Astrocyte (in vitro differentiated cells and primary cell): ENCODE measurements around the gene DGCR2. TPM values are rescaled to one million over a fixed set of nuclear protein-coding genes. Genes with fewer than 3 reads are reported as not detected.
"Not testable (repeated sequence)": the region's sequence is repeated elsewhere in the genome, so short reads cannot be mapped to it uniquely, and the experiment has no call there.

Source experiments
- DNase-seq: peaks from one replicate; pipeline ENCODE4 v3.0.0-alpha.2; 2010; ENCODE audit warnings: low read depth
- FAIRE-seq: peaks from 2 replicates; lab custom pipeline; 2011; peaks lifted over from hg19 to GRCh38; lab: Jason Lieb, UNC
- H2AFZ ChIP-seq: 2 replicates; pipeline ENCODE4 v1.6.0; 2012; ENCODE audit warnings: low read depth, low read length, inconsistent platforms
- H3K27ac ChIP-seq: 2 replicates; pipeline ENCODE4 v1.5.1; 2011; ENCODE audit warnings: low read depth, low read length, inconsistent platforms
- H3K27me3 ChIP-seq: 2 replicates; pipeline ENCODE4 v1.6.0; 2011; ENCODE audit warnings: low read length, inconsistent platforms; ENCODE audit not compliant: insufficient read depth
- H3K36me3 ChIP-seq: 2 replicates; pipeline ENCODE4 v1.5.1; 2011; ENCODE audit warnings: low read length, inconsistent platforms; ENCODE audit not compliant: insufficient read depth
- H3K4me1 ChIP-seq: 2 replicates; pipeline ENCODE4 v1.5.1; 2011; ENCODE audit warnings: low read length, inconsistent platforms; ENCODE audit not compliant: insufficient read depth
- H3K4me2 ChIP-seq: 2 replicates; pipeline ENCODE4 v1.6.0; 2012; ENCODE audit warnings: low read length, inconsistent platforms
- H3K4me3 ChIP-seq: 2 replicates; pipeline ENCODE4 v1.5.1; 2011; ENCODE audit warnings: low read depth, mild to moderate bottlenecking, low read length, inconsistent platforms; ENCODE audit not compliant: insufficient read depth
- H3K79me2 ChIP-seq: 2 replicates; pipeline ENCODE4 v1.6.0; 2012; ENCODE audit warnings: mild to moderate bottlenecking, low read length, inconsistent platforms; ENCODE audit not compliant: insufficient read depth
- H3K9ac ChIP-seq: 2 replicates; pipeline ENCODE4 v1.6.0; 2012; ENCODE audit warnings: mild to moderate bottlenecking, low read length, inconsistent platforms
- H3K9me3 ChIP-seq: 2 replicates; pipeline ENCODE4 v1.5.1; 2012; ENCODE audit warnings: low read depth, mild to moderate bottlenecking, low read length, inconsistent platforms; ENCODE audit not compliant: insufficient read depth
- H4K20me1 ChIP-seq: 2 replicates; pipeline ENCODE4 v1.6.0; 2012; ENCODE audit warnings: low read length, inconsistent platforms; ENCODE audit not compliant: insufficient read depth
- H3K27ac Mint-ChIP-seq: one replicate; pipeline ENCODE4 v1.8.0; 2021; ENCODE audit warnings: mild to moderate bottlenecking, mixed read lengths; ENCODE audit not compliant: unreplicated experiment
- H3K27me3 Mint-ChIP-seq: one replicate; pipeline ENCODE4 v1.8.0; 2021; ENCODE audit warnings: low read depth, mixed read lengths; ENCODE audit not compliant: unreplicated experiment
- H3K36me3 Mint-ChIP-seq: one replicate; pipeline ENCODE4 v1.8.0; 2021; ENCODE audit warnings: low read depth, mixed read lengths; ENCODE audit not compliant: unreplicated experiment
- H3K4me1 Mint-ChIP-seq: one replicate; pipeline ENCODE4 v1.8.0; 2021; ENCODE audit warnings: low read depth, mixed read lengths; ENCODE audit not compliant: unreplicated experiment
- H3K4me3 Mint-ChIP-seq: one replicate; pipeline ENCODE4 v1.8.0; 2021; ENCODE audit warnings: mild to moderate bottlenecking, moderate library complexity, mixed read lengths; ENCODE audit not compliant: unreplicated experiment
- H3K9me3 Mint-ChIP-seq: one replicate; pipeline ENCODE4 v1.8.0; 2021; ENCODE audit warnings: mild to moderate bottlenecking, mixed read lengths; ENCODE audit not compliant: unreplicated experiment
- EZH2 ChIP-seq: IDR thresholded peaks from 2 replicates; pipeline ENCODE4 v1.6.1; 2012; ENCODE audit warnings: mild to moderate bottlenecking, low read length, inconsistent platforms; ENCODE audit not compliant: insufficient read depth
- total RNA-seq: library from RNA; stranded (reverse); gene quantifications from 2 replicates; pipeline ENCODE4 v1.2.1, GENCODE V29; 2021
- TF ChIP-seq, protein P1 (sequence below): IDR thresholded peaks from 2 replicates; pipeline ENCODE4 v1.5.1; 2011; ENCODE audit warnings: low read depth, mild to moderate bottlenecking, inconsistent platforms, low read length, moderate library complexity; ENCODE audit not compliant: insufficient read depth

DGCR2 gene
- total RNA-seq, 1 donor from 2014 or later, result 49.4 TPM

DNA sequence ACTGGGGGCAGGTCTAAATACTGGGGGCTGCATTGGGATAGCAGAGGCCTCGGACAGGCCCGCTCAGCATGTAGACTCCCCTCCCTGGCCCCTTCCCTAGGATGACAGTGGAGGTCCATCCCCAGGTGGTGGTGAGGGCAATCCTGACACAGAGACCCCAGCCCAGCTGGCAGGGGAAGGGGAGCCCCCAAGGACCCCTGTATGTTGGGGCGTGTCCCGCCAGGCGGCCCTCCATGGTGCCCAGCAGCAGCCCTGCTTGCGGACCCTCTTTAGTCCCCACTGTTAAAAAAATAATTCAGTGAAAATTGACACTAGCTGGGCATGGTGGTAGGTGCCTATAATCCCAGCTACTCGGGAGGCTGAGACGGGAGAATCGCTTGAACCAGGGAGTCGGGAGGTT is 98.3 kb downstream of the DGCR2 start:
- H3K9ac ChIP-seq, FAIRE-seq, H3K27me3 ChIP-seq, H3K4me2 ChIP-seq, H3K4me1 Mint-ChIP-seq, H3K4me3 Mint-ChIP-seq, H3K9me3 Mint-ChIP-seq, H3K9me3 ChIP-seq, H3K4me3 ChIP-seq, H2AFZ ChIP-seq, H3K27ac Mint-ChIP-seq, H3K4me1 ChIP-seq, H3K27ac ChIP-seq, H4K20me1 ChIP-seq, H3K79me2 ChIP-seq, H3K36me3 ChIP-seq, H3K36me3 Mint-ChIP-seq, DNase-seq: not testable (repeated sequence)
- H3K27me3 Mint-ChIP-seq, result peaks cover 29% of the 10 kb centered on the region

GRCh38 chr22:19022755-19023154 is 99.5 kb downstream of the DGCR2 start:
- no peak overlapping the region for H3K9ac ChIP-seq
- no peaks in the 10 kb centered on the region for H4K20me1 ChIP-seq
- DNase-seq, result no peak
- H3K79me2 ChIP-seq, result no peaks in the 10 kb centered on the region
- H3K9me3 ChIP-seq, result no peaks in the 10 kb centered on the region
- peaks cover 33% of the 10 kb centered on the region for H3K27me3 Mint-ChIP-seq
- H3K9me3 Mint-ChIP-seq, result no peaks in the 10 kb centered on the region
- no peak overlapping the region for H3K27ac ChIP-seq
- peaks cover 7% of the 10 kb centered on the region for H3K27me3 ChIP-seq
- H3K4me1 Mint-ChIP-seq, result peaks cover 5% of the 10 kb centered on the region
- H3K4me3 Mint-ChIP-seq, result no peak overlapping the region
- no peak overlapping the region for H2AFZ ChIP-seq
- no peak overlapping the region for H3K4me3 ChIP-seq
- H3K27ac Mint-ChIP-seq, result no peak overlapping the region
- no peak overlapping the region for H3K4me2 ChIP-seq
- FAIRE-seq, result no peak
- H3K36me3 ChIP-seq, result no peaks in the 10 kb centered on the region
- H3K4me1 ChIP-seq, result no peaks in the 10 kb centered on the region
- TF ChIP-seq EZH2, result no peak
- TF ChIP-seq, protein P1, sequence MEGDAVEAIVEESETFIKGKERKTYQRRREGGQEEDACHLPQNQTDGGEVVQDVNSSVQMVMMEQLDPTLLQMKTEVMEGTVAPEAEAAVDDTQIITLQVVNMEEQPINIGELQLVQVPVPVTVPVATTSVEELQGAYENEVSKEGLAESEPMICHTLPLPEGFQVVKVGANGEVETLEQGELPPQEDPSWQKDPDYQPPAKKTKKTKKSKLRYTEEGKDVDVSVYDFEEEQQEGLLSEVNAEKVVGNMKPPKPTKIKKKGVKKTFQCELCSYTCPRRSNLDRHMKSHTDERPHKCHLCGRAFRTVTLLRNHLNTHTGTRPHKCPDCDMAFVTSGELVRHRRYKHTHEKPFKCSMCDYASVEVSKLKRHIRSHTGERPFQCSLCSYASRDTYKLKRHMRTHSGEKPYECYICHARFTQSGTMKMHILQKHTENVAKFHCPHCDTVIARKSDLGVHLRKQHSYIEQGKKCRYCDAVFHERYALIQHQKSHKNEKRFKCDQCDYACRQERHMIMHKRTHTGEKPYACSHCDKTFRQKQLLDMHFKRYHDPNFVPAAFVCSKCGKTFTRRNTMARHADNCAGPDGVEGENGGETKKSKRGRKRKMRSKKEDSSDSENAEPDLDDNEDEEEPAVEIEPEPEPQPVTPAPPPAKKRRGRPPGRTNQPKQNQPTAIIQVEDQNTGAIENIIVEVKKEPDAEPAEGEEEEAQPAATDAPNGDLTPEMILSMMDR, result no peak
- H3K36me3 Mint-ChIP-seq, result peaks cover 4% of the 10 kb centered on the region

DNA sequence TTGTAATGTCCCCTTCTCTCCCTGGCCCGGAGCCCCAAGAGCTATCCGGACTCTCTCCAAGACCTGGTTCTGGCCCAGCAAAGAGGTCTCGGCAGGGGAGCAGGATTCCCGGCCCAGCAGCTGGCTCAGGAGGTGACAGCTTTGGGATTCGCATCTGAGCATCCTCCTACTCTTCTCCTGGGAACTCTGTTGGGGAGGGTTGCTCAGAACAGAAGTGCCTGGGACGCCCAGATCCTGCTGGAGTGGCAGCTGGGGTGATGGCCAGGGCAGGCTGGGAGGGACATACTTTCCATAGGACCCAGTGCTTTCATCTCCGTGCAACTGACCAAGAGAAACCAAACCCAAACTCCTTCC is 102.6 kb downstream of the DGCR2 start:
- Mint-ChIP-seq H3K4me1 (peaks cover 4% of the 10 kb centered on the region), H3K4me3 (no peak overlapping the region), H3K36me3 (peaks cover 3% of the 10 kb centered on the region), H3K9me3 (no peaks in the 10 kb centered on the region), H3K27ac (no peak overlapping the region), H3K27me3 (peaks cover 35% of the 10 kb centered on the region)
- Histone ChIP-seq H3K4me2 (no peak overlapping the region), H3K27me3 (peaks cover 5% of the 10 kb centered on the region), H3K4me1 (no peaks in the 10 kb centered on the region), H3K4me3 (no peak overlapping the region), H3K9ac (no peak overlapping the region), H3K9me3 (no peaks in the 10 kb centered on the region), H3K79me2 (no peaks in the 10 kb centered on the region), H2AFZ (no peak overlapping the region), H3K36me3 (no peaks in the 10 kb centered on the region), H3K27ac (no peak overlapping the region), H4K20me1 (no peaks in the 10 kb centered on the region)
- FAIRE-seq (no peak), DNase-seq (no peak)
- TF ChIP-seq EZH2, result no peak
- TF ChIP-seq, protein P1, result no peak
